ENCODE data around the gene LHFPL6. TPM values are rescaled to one million over a fixed set of nuclear protein-coding genes. Genes with fewer than 3 reads are reported as not detected.

Gene LHFPL6
- total and polyA plus RNA-seq, 9 of the 15 experiments (the other 6 are each of a cell fraction or from before 2014, with no cell fraction given): 0.18 TPM; not detected in 8

DNA sequence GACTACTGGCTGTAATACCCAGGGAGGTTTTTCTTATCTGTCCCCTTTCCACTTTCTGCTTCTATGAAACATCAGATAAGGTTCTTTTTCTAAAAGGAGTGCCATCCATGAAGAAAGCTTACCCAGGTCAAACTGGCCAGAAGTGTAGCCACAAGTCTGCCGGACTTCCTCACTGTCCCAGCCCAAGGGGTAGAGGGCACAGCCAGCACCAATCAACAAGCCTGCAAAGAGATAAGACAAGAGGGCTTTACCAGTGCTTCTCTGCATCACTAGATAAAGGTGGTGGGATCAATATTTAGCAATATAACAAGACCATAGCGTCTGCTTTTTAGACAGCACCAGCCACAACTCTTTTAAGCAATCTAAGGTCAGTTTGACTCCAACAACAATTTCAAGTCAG is 224.7 kb downstream of the LHFPL6 start (continued):
- no peak for TF ChIP-seq HOXB6 (CRISPR knock-in tag; IDR thresholded peaks at IDR 0.05; ENCODE audit: borderline replicate concordance)

GRCh38 chr13:39377699-39378098 is 225.3 kb downstream of the LHFPL6 start:
- no peak for TF ChIP-seq FUS (optimal IDR thresholded peaks at IDR 0.05; ENCODE audit: low read depth, low read length)
- no peak for TF ChIP-seq RBM25 (IDR thresholded peaks at IDR 0.05; ENCODE audit: low read depth, low read length, severe bottlenecking)
- TF ChIP-seq ARID4B (CRISPR knock-in tag; IDR thresholded peaks at IDR 0.05): no peak
- no peak for TF ChIP-seq BCL6 (CRISPR knock-in tag; IDR thresholded peaks at IDR 0.05)
- no peak for TF ChIP-seq PHB (CRISPR knock-in tag; IDR thresholded peaks at IDR 0.05)
- TF ChIP-seq, protein P1, sequence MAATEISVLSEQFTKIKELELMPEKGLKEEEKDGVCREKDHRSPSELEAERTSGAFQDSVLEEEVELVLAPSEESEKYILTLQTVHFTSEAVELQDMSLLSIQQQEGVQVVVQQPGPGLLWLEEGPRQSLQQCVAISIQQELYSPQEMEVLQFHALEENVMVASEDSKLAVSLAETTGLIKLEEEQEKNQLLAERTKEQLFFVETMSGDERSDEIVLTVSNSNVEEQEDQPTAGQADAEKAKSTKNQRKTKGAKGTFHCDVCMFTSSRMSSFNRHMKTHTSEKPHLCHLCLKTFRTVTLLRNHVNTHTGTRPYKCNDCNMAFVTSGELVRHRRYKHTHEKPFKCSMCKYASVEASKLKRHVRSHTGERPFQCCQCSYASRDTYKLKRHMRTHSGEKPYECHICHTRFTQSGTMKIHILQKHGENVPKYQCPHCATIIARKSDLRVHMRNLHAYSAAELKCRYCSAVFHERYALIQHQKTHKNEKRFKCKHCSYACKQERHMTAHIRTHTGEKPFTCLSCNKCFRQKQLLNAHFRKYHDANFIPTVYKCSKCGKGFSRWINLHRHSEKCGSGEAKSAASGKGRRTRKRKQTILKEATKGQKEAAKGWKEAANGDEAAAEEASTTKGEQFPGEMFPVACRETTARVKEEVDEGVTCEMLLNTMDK (IDR thresholded peaks at IDR 0.05; ENCODE audit: borderline replicate concordance, insufficient read depth, low read depth, low read length, poor library complexity, severe bottlenecking): no peak
- no peak for TF ChIP-seq ZBED1 (IDR thresholded peaks at IDR 0.05)
- BruUV-seq (replicated peaks): no TSS peak
- no peaks in the 10 kb centered on the region for H3K36me3 ChIP-seq (ENCODE audit: control insufficient read depth, insufficient read depth, low read length)
- no peak overlapping the region for H3K4me3 ChIP-seq
- ChIA-PET POLR2A (no interaction called here), CTCF (ENCODE audit: low intra/inter-chr PET ratio) (no interaction called here)
- no peaks in the 10 kb centered on the region for H4K20me1 ChIP-seq (replicated peaks; ENCODE audit: control insufficient read depth, insufficient read depth, low read length)
- in situ Hi-C loops (cut with MboI) (no loop called here), intact Hi-C loops (cut with micrococcal nuclease) (no loop called here)
- no peaks in the 10 kb centered on the region for H3K79me2 ChIP-seq (ENCODE audit: control insufficient read depth, insufficient read depth, low read length)
- H3K9ac ChIP-seq (ENCODE audit: insufficient read depth in 1 of 2, low read depth in 2 of 2, low read length in 2 of 2): no peak overlapping the region
- no peaks in the 10 kb centered on the region for H3K9me1 ChIP-seq (ENCODE audit: control insufficient read depth, insufficient read depth, low read length)
- FAIRE-seq (no peak), DNase-seq (ENCODE audit: extremely low read depth in 1 of 4, low spot score in 3 of 4) (no peak), ATAC-seq (no peak)
- no peaks in the 10 kb centered on the region for H3K9me3 ChIP-seq (replicated peaks; ENCODE audit: control insufficient read depth, insufficient read depth, low read depth, low read length)
- H3K27me3 ChIP-seq (ENCODE audit: control insufficient read depth in 2 of 2, insufficient read depth in 2 of 2, low read length in 2 of 2): no peaks in the 10 kb centered on the region
- H3K4me2 ChIP-seq (ENCODE audit: insufficient read depth, low read length): no peak overlapping the region
- H3K4me1 ChIP-seq (replicated peaks in 1 of 2; ENCODE audit: control insufficient read depth in 2 of 2, insufficient read depth in 2 of 2, low read length in 2 of 2): no peaks in the 10 kb centered on the region
- H2AFZ ChIP-seq (ENCODE audit: low read depth, low read length): no peak overlapping the region
- WGBS (ENCODE audit: insufficient coverage, low coverage, missing lambda C conversion rate): 0% methylated on average over 1 of the region's 1 CpG
- H3K27ac ChIP-seq (ENCODE audit: extremely low read depth, low read depth, low read length): no peak overlapping the region
